GM23338 (cell line): Measurements from ENCODE around the gene NPIPA1.
"Not testable (repeated sequence)": the region's sequence is repeated elsewhere in the genome, so short reads cannot be mapped to it uniquely, and the experiment has no call there.

Source experiments
- CTCF ChIP-seq, 2 experiments: fragments of 200-600 bp in 1 of 2; sonication (generic) in 1 of 2; conservative IDR thresholded peaks; 2 replicates each; pipeline versions ENCODE4 v1.5.1 to v1.6.1; 2016 to 2017; ENCODE audit warnings: antibody characterized with exemption in 2 of 2, low read depth in 2 of 2, mild to moderate bottlenecking in 2 of 2, moderate library complexity in 1 of 2
- ZNF114 ChIP-seq: fragments of 250-450 bp; sonication (Bioruptor Pico); IDR thresholded peaks from 2 replicates; pipeline ENCODE4 v1.5.0; 2020; ENCODE audit warnings: mild to moderate bottlenecking, moderate library complexity

DNA sequence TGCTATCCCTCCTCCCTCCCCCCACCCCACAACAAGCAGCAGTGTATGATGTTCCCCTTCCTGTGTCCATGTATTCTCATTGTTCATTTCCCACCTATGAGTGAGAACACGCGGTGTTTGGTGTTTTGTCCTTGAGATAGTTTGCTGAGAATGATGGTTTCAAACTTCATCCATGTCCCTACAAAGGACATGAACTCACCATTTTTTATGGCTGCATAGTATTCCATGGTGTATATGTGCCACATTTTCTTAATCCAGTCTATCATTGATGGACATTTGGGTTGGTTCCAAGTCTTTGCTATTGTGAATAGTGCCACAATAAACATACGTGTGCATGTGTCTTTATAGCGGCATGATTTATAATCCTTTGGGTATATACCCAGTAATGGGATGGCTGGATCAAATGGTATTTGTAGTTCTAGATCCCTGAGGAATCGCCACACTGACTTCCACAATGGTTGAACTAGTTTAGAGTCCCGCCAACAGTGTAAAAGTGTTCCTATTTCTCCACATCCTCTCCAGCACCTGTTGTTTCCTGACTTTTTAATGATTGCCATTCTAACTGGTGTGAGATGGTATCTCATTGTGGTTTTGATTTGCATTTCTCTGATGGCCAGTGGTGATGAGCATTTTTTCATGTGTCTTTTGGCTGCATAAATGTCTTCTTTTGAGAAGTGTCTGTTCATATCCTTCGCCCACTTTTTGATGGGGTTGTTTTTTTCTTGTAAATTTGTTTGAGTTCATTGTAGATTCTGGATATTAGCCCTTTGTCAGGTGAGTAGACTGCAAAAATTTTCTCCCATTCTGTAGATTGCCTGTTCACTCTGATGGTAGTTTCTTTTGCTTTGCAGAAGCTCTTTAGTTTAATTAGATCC, 56.3 kb downstream of the NPIPA1 start:
- not testable (repeated sequence) for TF ChIP-seq CTCF (conservative IDR thresholded peaks at IDR 0.05; ENCODE audit: low read depth in 2 of 2); ZNF114 (CRISPR knock-in tag)
